Right kidney (tissue), 1 donor: ENCODE results near the gene SDK1.

Experiments used
- DNase-seq: peaks from one replicate; pipeline ENCODE4 v3.0.0-alpha.2; 2016

SDK1 gene

GRCh38 chr7:4000934-4001333, 699.9 kb downstream of the SDK1 start:
- DNase-seq, result no peak

DNA sequence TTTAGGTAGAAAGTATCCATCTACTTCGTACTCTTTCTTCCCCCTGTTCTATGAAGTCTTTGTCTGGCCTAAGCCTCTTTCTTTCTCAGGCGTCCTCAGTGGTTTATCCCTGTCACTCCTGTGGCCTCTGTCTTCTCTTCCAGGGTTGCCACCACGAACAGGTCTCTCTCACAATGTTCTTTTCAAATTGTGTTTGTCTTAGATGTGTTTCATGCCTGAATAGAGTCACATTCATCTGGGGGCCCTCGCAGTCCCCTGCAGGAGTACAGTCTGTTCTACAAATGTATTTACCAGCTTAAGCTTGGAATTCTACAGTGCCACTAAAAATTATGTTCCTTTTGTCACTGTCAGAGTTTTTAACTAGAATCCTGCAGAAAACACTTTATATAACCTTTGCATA, 700.7 kb downstream of the SDK1 start:
- no peak for DNase-seq

DNA sequence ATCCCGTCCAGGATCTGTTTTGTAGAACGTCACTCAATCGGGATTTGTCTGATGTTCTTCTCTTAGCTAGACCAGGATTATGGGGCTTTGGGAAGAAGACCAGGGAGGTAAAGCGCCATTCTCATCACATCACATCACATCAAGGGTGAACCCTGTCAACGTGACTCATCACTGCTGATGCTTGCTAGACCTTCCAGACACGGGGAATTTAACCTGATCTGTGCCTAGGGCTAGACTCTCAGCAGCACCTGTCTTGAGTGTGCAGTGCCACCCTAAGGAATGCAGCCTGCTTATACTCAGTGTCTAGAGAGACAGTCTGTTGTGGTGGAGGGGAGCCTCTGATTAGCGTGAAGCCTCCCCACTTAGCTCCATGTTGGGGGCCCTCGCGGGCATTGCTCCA, 702.5 kb downstream of the SDK1 start:
- DNase-seq, result no peak

DNA sequence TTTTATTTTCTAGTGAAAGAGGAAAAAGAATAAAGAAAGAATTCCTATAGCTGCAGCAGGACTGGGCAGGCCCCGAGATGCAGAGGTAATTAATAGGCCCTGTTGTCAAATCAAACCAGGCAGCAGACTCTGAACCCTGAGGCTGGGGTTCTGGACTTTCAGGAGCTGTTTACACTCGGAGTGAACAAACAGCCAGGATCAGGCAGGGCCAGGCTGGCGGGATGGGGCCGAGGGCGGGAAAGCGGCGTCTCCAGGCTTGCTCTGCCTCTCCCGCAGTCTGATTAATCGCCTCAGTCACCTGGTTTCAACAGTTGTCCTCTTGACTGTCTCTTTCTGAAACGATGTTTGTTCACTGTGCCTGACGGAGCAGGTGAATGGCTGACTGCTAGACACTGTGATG, 705.6 kb downstream of the SDK1 start:
- DNase-seq, result no peak

DNA sequence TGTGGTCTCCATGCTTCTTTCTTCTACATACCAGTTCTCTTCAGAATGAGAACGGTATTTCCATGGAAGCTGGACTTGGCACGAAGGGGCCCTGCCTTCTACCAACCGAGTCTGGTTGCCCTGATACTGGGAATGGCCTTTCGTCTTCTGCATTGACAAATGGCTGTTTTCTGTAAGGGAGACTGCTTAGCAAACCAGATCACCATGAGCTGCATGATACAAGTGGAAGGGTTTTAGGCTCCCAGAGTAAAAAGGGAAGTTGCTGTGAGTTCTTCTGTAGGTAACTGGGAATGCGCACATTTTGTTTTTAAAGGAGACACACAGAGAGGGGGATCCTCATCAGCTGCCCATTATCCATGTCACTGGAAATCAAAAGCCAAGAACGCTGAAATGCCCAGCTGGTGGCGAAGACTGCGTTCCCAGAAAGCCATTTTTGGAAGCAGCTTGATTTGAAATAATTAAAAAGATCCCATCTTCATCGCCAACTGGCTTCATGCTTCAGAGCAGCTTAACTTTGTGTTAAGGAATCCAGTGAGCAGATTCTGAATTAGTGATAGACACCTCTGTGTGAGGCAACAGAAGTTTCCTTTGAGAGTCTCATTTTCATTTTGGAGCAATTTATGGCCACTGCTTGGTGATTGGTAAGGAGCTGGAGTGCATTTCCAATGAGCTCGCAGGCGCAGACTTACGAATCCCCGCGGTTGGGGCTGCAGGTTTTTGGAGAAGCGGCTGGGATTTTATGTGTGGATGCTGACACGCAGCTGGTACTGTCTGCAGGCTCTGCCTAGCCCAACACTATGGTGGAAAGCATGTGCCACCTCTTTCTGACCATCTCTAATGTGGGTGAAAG, 708.4 kb downstream of the SDK1 start:
- no peak for DNase-seq

DNA sequence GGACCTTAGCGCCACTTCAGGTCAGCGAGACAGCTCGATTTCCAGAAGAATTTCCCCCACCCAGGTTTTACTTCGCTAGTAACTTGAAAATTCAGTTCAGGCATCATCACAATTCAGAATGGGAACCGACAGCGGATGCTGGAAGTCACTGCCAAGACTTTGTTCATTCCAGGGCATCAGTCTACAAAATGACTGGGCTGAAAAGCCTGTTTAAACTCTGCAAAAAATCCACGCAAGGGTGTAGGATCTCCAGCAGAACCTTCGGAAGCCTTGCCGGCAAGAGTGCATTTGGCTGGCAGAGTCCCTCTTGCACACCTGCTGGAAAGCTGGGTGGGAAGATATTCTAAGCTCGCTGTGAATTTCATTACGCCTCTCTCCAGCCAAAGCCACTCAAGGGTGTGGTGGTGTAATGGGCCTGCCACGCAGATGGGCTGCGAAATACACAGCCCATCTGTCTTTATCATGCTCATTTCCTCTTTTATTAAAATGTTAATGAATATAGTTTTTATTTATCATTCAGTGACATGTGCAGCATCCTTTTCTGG, 709.1 kb downstream of the SDK1 start:
- no peak for DNase-seq

- no peak for DNase-seq
These were observed 710.0 kb downstream of the SDK1 start for GRCh38 chr7:4010923-4011656.

DNA sequence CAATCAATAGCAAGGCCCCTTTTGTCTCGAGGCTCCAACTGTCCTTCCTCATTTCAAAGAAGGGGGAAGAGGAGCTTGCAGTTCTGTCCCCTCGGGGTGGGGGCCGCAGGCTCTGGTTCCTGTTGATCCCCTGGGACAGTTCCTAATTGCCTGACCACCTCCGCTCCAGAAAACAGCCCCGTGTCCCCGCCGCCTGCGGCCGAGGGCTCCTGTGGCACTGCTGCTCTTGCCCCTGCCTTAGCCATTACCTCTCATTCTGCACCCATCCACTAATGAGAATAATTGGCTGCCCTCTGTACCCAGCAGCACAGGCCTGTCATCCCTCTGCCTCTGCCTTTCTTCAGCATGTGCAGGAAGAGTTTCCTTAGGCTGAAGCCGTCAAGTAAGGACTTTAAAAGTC, 712.7 kb downstream of the SDK1 start:
- DNase-seq, result no peak

DNA sequence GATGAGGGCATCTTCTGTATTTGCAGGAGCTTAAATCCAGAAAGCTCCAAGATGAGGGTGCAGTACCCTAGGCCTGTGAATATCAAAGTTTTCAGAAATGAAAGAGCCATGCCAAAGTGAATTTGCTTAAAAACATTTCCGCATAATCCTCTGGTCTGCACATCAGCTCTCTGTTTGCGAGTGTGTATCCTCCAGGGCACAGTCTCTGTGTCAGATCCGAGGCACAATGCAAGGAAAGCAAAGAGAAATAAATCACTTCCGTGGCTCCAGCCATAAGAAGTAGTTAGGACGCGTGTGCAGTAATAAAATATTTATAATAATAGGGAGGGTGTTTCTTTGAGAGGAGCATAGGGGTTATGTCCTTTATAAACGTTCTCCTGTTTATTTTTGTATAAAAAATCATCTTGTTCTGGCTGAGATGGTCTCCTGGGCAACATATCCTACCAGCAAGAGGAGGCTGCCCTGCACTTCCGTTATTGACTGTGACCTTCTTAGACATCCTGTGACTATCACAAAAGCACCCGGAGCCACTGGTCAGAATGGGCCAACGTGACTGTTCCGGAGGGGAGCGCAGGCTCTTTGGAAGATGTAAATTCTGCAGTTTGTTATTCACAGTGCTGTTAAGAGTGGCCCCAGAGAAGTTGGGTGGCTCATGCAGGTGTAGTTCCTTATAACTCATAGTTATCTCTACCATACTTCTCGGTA, 713.4 kb downstream of the SDK1 start:
- no peak for DNase-seq

DNA sequence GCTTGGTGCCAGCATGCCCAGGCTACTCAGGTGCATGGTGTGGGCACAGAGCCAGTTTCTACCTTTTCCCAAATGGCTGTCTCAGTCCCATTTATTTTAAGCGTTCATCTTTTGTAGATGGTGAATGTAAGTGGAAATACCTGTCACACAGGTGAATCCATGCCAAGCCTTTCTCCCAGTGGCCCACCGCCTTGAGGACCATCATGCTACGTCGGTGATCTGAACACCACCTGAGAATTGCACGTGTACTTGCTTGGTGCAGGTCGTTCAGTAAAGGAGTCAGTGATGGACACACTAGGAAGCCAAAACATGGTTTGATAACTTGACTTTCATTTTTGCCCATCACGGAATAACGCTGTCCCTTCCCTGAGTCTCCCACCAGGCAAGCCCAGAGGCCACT, 714.3 kb downstream of the SDK1 start:
- DNase-seq, result no peak

DNA sequence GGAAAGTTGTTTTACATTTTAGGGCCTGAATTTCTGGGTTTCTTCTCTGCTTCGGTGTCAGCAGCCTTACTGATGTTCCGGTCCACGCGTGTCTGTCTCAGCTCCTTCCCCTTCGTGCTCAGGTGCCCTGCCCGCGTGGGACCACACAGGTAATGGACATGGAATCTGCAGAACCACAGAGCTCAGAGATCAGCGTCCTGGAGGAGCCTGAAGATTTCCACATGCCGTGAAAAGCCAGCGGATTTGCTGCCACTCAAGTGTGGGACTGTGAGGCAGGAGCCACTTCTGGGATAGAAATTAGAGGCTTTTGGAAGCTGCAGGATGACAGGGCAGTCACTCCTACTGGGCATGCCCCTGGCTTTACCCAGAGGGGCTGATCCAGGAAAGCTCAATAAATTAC, 714.9 kb downstream of the SDK1 start:
- DNase-seq, result no peak

- DNase-seq, result no peak
These were observed 716.0 kb downstream of the SDK1 start for GRCh38 chr7:4017081-4017480.

GRCh38 chr7:4017785-4018184, 716.7 kb downstream of the SDK1 start:
- no peak for DNase-seq

DNA sequence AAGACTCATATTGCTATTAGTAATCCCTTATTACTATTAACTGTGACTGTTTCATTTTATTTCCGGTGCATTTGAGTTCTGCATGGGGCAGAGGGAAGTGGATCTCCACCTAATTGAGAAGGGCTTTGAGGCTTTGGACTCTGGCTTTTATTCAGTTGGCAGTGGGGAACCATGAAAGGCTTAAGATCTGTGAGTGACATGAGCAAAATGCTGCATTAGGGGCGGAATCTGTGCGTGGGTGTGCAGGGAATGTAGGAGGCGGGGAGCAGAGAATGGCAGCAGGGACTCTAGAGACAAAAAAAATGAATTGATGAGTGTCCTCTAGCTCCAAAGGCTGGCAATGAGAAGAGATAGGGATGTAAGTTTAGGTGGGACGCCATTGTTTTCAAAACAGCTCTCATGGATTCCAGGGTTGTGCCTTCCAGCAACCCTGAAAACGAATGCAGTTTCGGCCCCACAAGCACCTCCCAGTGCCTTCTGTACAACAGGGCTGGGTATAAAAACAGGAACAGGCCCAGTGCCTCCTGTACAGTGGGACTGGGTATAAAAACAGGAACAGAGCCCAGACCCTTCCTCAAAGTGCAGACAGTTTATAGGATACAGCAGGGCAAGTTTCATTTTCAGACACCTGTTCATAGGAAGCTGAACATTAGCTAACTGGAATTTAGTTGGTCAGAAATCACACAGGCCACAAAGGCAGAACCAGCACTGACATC, 717.7 kb downstream of the SDK1 start:
- DNase-seq, result no peak

GRCh38 chr7:4020086-4020485, 719.0 kb downstream of the SDK1 start:
- no peak for DNase-seq

- DNase-seq, result no peak
These were observed 720.4 kb downstream of the SDK1 start for GRCh38 chr7:4021413-4021812.

DNA sequence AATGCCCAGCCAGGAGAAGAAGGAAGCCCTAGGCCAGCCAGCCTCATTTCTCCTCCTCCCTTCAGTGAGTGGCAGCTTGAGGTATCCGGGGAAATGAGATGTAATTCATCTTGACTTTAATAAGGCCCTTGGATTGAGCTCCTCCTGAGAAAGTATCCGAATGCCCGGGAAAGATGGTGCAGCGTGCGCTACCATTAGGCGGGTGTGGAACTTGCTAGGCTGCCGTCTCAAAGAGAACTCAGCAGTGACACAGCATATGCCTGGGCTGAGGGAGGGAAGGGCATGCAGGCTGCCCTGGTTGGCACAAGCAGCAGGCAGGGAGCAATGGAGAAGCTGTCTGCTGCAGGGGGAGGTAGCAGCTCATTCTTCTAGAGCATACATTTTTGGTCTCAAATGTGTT, 721.2 kb downstream of the SDK1 start:
- DNase-seq, result no peak

- DNase-seq, result no peak
These were observed 722.5 kb downstream of the SDK1 start for GRCh38 chr7:4023502-4023901.

- DNase-seq, result no peak
These were observed 723.1 kb downstream of the SDK1 start for GRCh38 chr7:4024133-4024532.

GRCh38 chr7:4024806-4025205, 723.8 kb downstream of the SDK1 start:
- DNase-seq, result no peak

DNA sequence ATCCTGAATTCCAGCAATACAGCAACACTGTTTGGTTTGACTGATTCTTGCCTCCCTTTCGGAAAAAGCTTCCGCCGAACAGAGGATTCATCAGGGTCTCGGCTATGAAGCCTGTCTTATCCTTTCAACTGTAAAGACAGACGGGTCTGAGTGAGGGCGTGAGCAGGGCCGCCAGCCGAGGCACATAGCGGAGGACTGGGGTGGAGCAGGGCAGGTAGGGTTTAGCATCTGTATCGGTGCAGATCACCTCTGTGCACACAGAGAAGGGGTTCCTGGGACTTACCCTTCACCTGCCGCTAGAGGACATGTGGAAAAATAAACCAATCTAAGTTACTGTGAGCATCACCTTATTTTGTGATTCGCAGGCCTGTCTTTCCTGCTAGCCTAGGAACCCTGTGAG, 724.2 kb downstream of the SDK1 start:
- no peak for DNase-seq
